Neuron (in vitro differentiated cells): ENCODE data around the gene ZNF608.

Experiments used
- H2AFZ ChIP-seq: one replicate; pipeline ENCODE4 v1.6.1; 2013; ENCODE audit warnings: low read depth, mild to moderate bottlenecking, inconsistent platforms, low read length, moderate library complexity
- H3K27me3 ChIP-seq: one replicate; pipeline ENCODE4 v1.6.1; 2013; ENCODE audit warnings: low read length; ENCODE audit not compliant: insufficient read depth
- H3K36me3 ChIP-seq: one replicate; pipeline ENCODE4 v1.6.1; 2013; ENCODE audit warnings: low read length; ENCODE audit not compliant: insufficient read depth
- H3K4me1 ChIP-seq: one replicate; pipeline ENCODE4 v1.6.1; 2013; ENCODE audit warnings: low read length; ENCODE audit not compliant: insufficient read depth
- H3K4me3 ChIP-seq: 2 replicates; pipeline ENCODE4 v1.5.1; 2013; ENCODE audit warnings: mild to moderate bottlenecking, low read length, moderate library complexity
- H3K9me3 ChIP-seq: one replicate; pipeline ENCODE4 v1.6.1; 2013; ENCODE audit warnings: low read length

The ZNF608 gene

DNA sequence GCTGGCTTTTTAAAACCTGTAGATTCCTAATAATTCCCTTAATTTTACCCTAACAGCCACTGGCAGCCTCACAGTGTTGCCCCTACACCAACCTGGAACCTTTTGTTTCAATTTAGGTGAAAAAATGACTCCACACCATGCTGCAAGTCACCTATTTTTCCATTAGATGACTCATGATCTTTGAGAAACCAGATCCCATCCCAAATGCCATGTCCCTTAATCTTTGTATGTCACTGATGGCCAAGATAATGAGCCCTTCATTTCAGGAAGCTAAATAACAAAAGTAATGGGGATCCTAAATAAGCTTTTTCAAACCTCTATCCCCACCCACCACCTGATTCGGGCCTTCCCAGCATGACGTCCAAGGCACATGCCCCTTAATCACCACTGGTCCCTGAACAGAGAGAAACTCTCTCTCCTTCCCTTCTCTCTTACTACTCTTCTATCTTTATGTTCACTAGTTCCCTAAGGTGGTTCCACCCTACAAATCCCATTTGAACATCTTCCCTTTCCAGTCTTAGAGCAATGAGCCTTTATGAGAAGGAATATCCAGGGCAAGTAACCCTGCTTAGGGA, 33.6 kb downstream of the ZNF608 start:
- H3K36me3 ChIP-seq, result peaks cover 16% of the 10 kb centered on the region
- H3K4me3 ChIP-seq, result no peak overlapping the region
- H3K4me1 ChIP-seq, result peaks cover 18% of the 10 kb centered on the region
- H2AFZ ChIP-seq, result no peak overlapping the region
- H3K27me3 ChIP-seq, result no peaks in the 10 kb centered on the region
- H3K9me3 ChIP-seq, result peaks cover 3% of the 10 kb centered on the region

DNA sequence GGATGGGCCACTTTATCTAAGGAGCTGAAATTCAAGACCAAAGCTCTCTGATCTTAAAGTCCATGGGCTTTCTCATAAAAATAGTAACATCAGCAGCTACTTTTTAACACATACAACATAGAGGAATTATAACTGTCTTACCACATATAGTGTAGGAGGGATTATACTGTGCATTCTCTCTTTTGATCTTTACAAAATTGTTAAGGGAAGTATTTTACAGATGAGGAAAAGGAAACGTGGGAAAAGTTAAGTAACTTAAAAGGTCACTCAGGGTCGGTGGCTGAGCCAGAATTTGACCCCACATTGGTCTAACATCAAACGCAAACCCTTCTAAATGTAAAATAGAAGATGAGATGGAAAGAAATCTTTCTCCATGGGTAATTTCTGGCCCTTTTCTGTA, 38.4 kb downstream of the ZNF608 start:
- Histone ChIP-seq H3K4me3 (no peak overlapping the region), H3K9me3 (peaks cover 2% of the 10 kb centered on the region), H3K27me3 (no peaks in the 10 kb centered on the region), H3K4me1 (peaks cover 43% of the 10 kb centered on the region), H3K36me3 (peaks cover 9% of the 10 kb centered on the region), H2AFZ (no peak overlapping the region)

DNA sequence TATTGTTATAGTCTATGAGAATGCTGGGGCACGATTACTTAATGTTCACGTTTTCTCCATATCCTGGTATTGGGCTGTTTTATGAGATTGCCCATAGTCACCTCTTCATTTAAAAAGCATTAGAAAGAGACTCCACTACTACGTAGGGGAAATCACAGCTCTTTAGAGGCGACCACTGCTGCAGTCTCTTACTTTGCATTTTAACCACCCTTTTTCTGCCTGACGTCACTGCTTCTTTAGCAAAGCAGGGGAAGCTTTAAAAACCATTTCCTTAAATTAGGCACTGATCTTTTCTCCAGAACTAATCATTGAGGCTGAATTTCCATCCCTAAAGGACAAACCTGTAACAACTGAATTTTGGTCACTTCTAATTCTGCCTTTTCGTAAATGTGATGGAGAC, 38.9 kb downstream of the ZNF608 start:
- H3K36me3 ChIP-seq, result peaks cover 9% of the 10 kb centered on the region
- H2AFZ ChIP-seq, result no peak overlapping the region
- peaks cover 48% of the 10 kb centered on the region for H3K4me1 ChIP-seq
- no peak overlapping the region for H3K4me3 ChIP-seq
- no peaks in the 10 kb centered on the region for H3K27me3 ChIP-seq
- no peaks in the 10 kb centered on the region for H3K9me3 ChIP-seq

DNA sequence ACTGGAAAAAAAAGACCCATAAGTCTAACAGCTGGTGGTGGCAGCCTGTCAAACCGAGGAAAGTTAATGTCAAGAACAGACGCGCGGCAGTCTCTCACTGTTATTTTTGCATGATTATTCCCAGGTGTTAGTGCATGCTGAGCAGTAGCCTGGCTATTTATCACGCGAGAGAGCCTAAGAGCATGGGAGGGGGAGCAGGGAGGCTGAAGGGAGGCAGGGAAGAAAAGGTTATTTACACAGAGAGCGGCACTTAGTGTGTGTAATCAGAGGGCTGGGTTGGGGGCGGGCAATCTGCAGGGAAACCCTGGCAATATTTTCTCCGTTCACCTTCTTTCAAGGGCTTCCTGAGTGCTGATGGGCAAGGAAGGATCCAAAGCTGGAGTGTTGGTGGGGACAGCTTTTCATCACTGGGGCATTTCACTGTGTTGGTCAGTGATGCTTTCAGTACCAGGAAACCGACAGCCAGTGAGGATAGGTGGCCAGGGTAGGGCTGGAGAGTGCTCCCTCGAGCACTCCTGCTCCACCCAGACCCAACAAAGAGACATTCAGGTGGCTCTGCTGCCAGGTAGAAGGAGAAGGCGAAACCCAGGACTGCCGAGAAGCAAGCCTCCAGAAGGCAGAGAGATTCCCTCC, 39.6 kb downstream of the ZNF608 start:
- no peaks in the 10 kb centered on the region for H3K9me3 ChIP-seq
- H3K27me3 ChIP-seq, result no peaks in the 10 kb centered on the region
- peaks cover 55% of the 10 kb centered on the region for H3K4me1 ChIP-seq
- H3K36me3 ChIP-seq, result peaks cover 9% of the 10 kb centered on the region
- no peak overlapping the region for H2AFZ ChIP-seq
- no peak overlapping the region for H3K4me3 ChIP-seq

DNA sequence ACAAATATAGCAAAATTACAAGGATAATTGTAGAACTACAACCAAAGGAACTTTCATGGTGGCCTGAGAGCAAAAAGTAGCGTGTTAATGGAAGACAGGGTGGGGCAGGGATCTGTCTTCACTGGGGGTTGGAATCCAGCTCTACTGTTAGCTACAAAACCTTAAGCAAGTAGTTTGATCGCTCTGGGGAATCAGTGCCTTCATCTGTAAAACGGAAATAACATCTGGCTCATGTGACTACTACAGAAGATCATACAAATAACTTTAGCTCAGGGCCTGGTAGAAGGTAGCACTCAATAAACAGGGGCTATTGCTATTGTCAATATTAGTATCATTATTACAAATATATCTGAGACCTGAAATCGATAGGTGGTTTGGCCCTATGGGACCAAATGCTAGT, 40.4 kb downstream of the ZNF608 start:
- H2AFZ ChIP-seq, result no peak overlapping the region
- no peaks in the 10 kb centered on the region for H3K27me3 ChIP-seq
- no peak overlapping the region for H3K4me3 ChIP-seq
- H3K9me3 ChIP-seq, result no peaks in the 10 kb centered on the region
- H3K4me1 ChIP-seq, result peaks cover 62% of the 10 kb centered on the region
- H3K36me3 ChIP-seq, result peaks cover 5% of the 10 kb centered on the region

DNA sequence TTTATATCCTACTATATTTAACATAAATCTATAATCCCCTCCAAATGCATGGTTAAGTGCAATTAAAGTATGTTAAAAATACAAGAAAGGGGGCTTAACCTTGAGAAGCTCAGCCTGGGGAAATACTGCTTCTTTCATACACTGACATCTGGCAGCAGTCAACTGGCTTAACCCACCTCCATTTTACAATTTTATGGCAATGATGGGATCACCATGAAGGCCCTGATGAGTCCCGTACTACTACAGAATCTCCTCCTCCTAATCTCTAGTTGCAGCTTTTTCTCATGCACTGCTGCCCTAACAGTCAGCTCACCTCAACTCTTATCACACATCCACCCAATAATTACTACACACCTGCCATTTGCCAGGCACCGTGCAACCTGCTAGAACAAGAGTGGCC, 40.9 kb downstream of the ZNF608 start:
- no peak overlapping the region for H2AFZ ChIP-seq
- H3K36me3 ChIP-seq, result peaks cover 9% of the 10 kb centered on the region
- H3K4me1 ChIP-seq, result peaks cover 64% of the 10 kb centered on the region
- no peak overlapping the region for H3K4me3 ChIP-seq
- no peaks in the 10 kb centered on the region for H3K27me3 ChIP-seq
- H3K9me3 ChIP-seq, result no peaks in the 10 kb centered on the region

DNA sequence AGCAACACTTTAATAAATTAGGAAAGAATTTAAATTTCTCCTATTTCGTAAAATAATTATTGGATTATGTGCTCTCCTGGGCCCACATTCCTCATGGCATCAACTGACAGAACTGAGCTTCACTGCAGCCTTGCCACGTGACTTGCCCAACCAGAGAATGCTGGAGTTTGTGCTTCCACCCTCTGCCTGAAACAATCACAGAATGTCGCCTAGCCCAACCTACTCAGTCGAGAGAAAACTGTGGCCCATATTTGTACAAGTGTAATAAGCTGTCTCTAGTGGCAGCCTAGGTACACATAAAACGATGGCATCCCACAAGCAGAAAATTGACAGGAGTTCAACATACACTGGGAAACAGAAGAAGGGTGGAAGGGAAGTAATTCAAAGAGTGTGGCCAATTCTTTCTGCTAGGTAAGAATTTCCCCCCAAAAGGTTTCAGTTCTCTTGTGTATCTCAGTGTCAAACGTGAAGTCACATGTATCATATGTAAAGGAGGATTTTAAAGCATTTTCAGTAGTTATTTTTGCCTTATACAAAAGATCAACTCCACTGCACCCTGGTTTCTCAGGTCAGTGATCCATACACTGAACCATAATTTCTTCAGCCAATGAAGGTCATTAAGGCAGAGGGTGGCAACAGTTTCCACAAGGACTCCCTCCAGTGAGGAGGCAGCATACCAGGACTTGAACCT, 41.7 kb downstream of the ZNF608 start:
- H3K9me3 ChIP-seq, result no peaks in the 10 kb centered on the region
- no peak overlapping the region for H3K4me3 ChIP-seq
- no peaks in the 10 kb centered on the region for H3K27me3 ChIP-seq
- H3K4me1 ChIP-seq, result peaks cover 68% of the 10 kb centered on the region
- H3K36me3 ChIP-seq, result peaks cover 17% of the 10 kb centered on the region
- no peak overlapping the region for H2AFZ ChIP-seq

DNA sequence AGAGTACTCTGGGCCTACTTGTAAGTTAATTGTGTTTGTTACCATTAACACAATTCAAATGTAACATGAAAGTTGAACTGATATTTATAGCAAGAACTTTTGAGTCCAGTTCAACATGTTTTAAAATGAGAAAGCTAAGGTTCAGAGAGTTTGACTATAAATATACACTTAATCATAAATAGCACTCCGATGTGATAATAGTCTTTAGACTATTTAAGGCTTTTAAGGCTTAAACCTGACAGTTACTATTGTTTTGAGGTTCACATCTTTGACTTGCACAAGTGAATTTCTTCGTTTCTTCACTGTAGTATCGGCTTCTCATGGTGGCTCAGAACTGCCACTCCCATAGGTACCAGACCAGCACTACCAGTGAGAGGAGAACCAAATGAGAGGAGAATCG, 42.4 kb downstream of the ZNF608 start:
- no peak overlapping the region for H2AFZ ChIP-seq
- peaks cover 22% of the 10 kb centered on the region for H3K36me3 ChIP-seq
- no peaks in the 10 kb centered on the region for H3K9me3 ChIP-seq
- peaks cover 67% of the 10 kb centered on the region for H3K4me1 ChIP-seq
- no peak overlapping the region for H3K4me3 ChIP-seq
- no peaks in the 10 kb centered on the region for H3K27me3 ChIP-seq

DNA sequence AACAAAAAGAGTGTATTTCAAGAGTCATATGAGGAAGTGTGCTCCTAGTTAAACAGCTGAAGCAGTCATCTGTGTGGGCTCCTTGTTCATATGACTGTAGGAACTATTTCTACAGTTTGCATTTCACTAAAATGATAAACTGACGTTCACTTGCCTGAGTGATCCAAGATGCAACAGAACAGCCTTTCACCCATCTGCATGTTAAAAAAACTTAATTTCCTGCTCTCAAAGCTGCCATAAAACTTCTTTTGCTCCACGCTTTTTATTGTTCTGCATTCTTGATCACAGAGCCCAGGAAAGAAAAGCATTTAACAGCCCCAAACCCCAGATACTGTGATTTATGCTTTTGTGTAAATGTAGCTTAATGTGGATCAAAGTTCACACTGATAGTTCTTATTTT, 43.9 kb downstream of the ZNF608 start:
- H3K36me3 ChIP-seq, result peaks cover 22% of the 10 kb centered on the region
- H3K4me1 ChIP-seq, result peaks cover 69% of the 10 kb centered on the region

DNA sequence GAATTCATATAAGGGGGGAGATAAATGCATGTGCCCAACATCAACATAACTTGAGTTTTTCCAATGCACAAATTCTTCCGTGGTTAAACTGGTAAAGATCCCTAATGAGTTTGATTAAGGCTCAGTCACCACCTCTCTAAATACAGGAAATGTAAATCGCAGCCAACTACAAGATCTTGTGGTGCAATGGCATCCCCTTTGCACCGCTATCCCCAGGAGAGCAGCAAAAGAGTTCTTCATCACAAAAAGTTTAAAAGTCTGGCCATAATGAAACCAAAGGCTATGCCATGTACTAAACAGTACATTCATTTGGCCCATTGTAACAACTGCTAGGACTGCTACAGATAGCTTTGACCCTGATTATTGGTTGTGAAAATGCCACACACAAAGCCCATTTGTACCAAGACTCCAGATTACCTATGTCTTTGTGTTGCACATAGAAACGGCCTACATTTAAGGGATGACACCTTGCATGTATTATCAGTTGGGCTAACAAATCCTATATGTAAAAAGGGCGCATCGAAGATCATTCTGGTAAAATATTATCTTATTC, 44.5 kb downstream of the ZNF608 start:
- Histone ChIP-seq H3K9me3 (no peaks in the 10 kb centered on the region), H3K4me3 (no peak overlapping the region), H3K27me3 (no peaks in the 10 kb centered on the region), H3K36me3 (peaks cover 22% of the 10 kb centered on the region), H3K4me1 (peaks cover 69% of the 10 kb centered on the region), H2AFZ (no peak overlapping the region)

More for the DNA sequence above, 43.9 kb downstream of the ZNF608 start:
- Histone ChIP-seq H3K4me3 (no peak overlapping the region), H2AFZ (no peak overlapping the region), H3K9me3 (no peaks in the 10 kb centered on the region), H3K27me3 (no peaks in the 10 kb centered on the region)

DNA sequence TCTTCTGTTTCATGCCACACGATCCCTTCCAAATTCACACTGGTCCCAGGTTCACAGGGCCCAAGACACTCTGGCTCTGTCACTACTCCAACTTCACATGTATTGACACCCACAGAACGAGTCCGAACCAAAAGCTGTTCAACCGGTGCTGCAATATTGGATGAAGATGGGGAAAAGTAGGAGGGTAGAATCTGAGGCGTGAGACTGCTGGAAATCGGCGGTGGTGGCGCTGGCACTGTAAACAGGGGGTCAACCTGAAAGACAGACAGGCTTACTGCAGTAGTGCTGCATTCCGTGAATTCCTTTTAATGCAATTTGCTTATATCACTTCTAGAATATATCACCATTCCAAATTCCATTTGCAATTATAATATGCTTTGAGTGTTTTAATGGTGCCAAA, 45.4 kb downstream of the ZNF608 start:
- peaks cover 25% of the 10 kb centered on the region for H3K36me3 ChIP-seq
- no peaks in the 10 kb centered on the region for H3K27me3 ChIP-seq
- no peak overlapping the region for H3K4me3 ChIP-seq
- no peaks in the 10 kb centered on the region for H3K9me3 ChIP-seq
- H3K4me1 ChIP-seq, result peaks cover 63% of the 10 kb centered on the region
- H2AFZ ChIP-seq, result no peak overlapping the region

DNA sequence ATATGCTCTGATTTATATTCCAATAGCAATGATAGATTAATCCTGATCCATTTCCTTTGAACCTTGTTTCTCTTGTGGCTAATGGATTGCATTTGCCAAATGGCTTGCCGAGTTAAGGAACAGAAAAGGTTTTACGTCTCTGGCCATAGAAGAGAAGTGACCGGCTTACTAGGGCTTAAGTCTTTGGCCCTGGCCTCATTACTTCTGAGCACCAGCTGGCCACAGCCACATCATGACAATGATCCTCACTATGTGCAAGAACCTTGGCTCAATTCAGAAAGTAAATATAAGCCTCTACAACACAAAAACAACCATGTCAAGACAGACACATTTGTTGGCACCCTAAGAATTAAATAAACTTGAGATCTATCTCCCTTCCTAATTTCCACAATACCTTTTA, 46.1 kb downstream of the ZNF608 start:
- H2AFZ ChIP-seq, result no peak overlapping the region
- H3K27me3 ChIP-seq, result no peaks in the 10 kb centered on the region
- no peaks in the 10 kb centered on the region for H3K9me3 ChIP-seq
- peaks cover 60% of the 10 kb centered on the region for H3K4me1 ChIP-seq
- peaks cover 28% of the 10 kb centered on the region for H3K36me3 ChIP-seq
- H3K4me3 ChIP-seq, result no peak overlapping the region

DNA sequence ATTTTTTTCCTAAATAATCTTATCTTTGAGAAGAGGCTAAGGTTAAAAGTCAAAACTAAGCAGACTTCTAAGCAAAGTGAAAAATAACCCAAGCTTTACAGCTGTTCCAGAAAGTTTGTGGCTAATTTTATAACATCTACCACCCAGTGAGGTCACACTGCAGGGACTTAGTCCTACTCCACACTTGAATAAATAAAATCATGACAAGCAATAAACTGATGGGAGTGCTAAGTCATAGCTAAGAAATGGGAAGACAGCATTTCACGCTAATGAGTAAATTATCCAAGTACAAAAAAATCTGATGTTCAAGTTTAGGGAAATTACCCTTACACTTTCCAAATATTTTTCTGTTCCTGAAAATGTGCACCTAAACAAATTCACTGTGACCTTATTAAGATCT, 47.7 kb downstream of the ZNF608 start:
- Histone ChIP-seq H3K27me3 (no peaks in the 10 kb centered on the region), H2AFZ (no peak overlapping the region), H3K4me3 (no peak overlapping the region), H3K4me1 (peaks cover 57% of the 10 kb centered on the region), H3K9me3 (peaks cover 3% of the 10 kb centered on the region), H3K36me3 (peaks cover 25% of the 10 kb centered on the region)
